ENCODE data around the gene PUM2. TPM values are rescaled to one million over a fixed set of nuclear protein-coding genes. Genes with fewer than 3 reads are reported as not detected.

PUM2 gene
- polyA plus RNA-seq, 1 of the 3 experiments (the other 2 are of a cell fraction), result 19.7 TPM

DNA sequence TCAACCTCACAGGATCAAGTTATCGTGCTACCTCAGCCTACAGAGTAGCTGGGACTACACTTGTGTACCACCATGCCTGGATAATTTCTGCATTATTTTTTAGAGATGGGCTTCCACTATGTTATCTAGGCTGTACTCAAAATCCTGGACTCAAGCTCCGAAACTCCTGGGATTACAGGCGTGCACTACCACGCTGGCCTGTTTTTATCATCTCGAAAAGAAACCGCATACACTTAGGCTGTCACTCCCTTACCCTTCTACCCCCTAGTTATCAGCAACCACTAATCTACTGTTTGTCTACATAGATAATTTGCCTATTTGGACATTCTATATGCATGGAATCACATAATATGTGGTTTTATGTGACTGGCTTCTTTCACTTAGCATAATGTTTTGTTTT lies 8.5 kb upstream of the PUM2 start:
- no peak overlapping the region for H3K9ac ChIP-seq
- H2AFZ ChIP-seq (ENCODE audit: low read depth), result no peak overlapping the region
- WGBS (ENCODE audit: low lambda C conversion rate), result 97% methylated on average over 6 of the region's 6 CpGs
- no peak for DNase-seq
- no peaks in the 10 kb centered on the region for H3K27me3 ChIP-seq (ENCODE audit: insufficient read depth)
- H3K79me2 ChIP-seq (ENCODE audit: insufficient read depth), result no peaks in the 10 kb centered on the region
- no peaks in the 10 kb centered on the region for H3K9me3 ChIP-seq
- no peak overlapping the region for H3K27ac ChIP-seq (ENCODE audit: low read depth in 2 of 2, low read length in 1 of 2)
- no peaks in the 10 kb centered on the region for H4K20me1 ChIP-seq (ENCODE audit: insufficient read depth)
- ChIA-PET CTCF (interaction anchor here (3.6 kb wide), 1 partner anchor 19 kb away, joined by 35 read pairs; no protein-coding TSS in a partner anchor), POLR2A (no interaction called here)
- H3K36me3 ChIP-seq (replicated peaks in 1 of 2; ENCODE audit: control insufficient read depth in 1 of 2, insufficient read depth in 2 of 2, low read length in 1 of 2), result no peaks in the 10 kb centered on the region
- no peaks in the 10 kb centered on the region for H3F3A ChIP-seq (replicated peaks; ENCODE audit: insufficient read depth)
- TF ChIP-seq SMC3 (IDR thresholded peaks at IDR 0.05; ENCODE audit: low read depth, low read length) (no peak), RFX5 (IDR thresholded peaks at IDR 0.05; ENCODE audit: low read length) (no peak), IRF3 (IDR thresholded peaks at IDR 0.05; ENCODE audit: low read depth, low read length) (no peak)
- TF ChIP-seq, protein P1, sequence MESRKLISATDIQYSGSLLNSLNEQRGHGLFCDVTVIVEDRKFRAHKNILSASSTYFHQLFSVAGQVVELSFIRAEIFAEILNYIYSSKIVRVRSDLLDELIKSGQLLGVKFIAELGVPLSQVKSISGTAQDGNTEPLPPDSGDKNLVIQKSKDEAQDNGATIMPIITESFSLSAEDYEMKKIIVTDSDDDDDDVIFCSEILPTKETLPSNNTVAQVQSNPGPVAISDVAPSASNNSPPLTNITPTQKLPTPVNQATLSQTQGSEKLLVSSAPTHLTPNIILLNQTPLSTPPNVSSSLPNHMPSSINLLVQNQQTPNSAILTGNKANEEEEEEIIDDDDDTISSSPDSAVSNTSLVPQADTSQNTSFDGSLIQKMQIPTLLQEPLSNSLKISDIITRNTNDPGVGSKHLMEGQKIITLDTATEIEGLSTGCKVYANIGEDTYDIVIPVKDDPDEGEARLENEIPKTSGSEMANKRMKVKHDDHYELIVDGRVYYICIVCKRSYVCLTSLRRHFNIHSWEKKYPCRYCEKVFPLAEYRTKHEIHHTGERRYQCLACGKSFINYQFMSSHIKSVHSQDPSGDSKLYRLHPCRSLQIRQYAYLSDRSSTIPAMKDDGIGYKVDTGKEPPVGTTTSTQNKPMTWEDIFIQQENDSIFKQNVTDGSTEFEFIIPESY (IDR thresholded peaks at IDR 0.05; ENCODE audit: borderline replicate concordance, low read depth), result no peak
- H3K4me2 ChIP-seq, result no peak overlapping the region
- H3K4me3 ChIP-seq (ENCODE audit: low read depth in 2 of 2, low read length in 1 of 2), result no peak overlapping the region
- H3K9me2 ChIP-seq, result no peaks in the 10 kb centered on the region
- no peaks in the 10 kb centered on the region for H3K4me1 ChIP-seq (ENCODE audit: control insufficient read depth in 1 of 2, insufficient read depth in 2 of 2, low read depth in 1 of 2, low read length in 1 of 2)

DNA sequence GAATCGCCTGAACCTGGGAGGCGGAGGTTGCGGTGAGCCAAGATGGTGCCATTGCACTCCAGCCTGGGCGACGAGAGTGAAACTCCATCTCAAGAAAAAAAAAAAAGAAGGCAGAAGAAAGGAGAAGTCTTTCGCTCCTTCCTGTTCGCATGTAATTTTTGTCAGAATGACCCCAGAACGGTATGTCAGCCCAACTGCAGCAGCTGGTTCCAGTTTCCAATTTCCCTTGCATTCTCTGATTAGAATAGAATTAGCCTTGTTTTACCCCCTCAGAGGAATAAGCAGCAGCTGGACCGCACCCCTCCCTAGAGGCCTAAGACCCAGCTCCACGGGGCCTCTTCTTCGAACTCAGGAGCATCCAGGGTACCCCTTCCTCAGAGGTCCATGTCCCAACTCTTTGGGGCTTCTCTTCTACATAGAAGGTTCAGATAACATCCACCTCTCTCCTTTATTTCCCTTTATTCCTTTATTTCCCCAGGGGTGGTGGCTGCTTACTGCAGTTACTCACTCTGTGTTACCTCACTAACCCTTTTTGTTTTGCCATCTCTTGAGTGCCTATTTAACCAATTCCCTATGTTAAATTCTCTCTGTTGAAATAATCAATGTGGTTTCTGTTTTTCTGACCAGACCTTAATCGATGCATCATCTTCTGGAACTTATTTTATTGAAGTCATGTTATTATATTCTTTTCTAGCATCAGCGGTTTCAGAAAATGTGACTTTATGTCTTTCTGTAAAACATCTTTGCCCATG lies 7.2 kb upstream of the PUM2 start:
- no peak overlapping the region for H2AFZ ChIP-seq (ENCODE audit: low read depth)
- WGBS (ENCODE audit: low lambda C conversion rate), result 91% methylated on average over 13 of the region's 13 CpGs
- no peak overlapping the region for H3K27ac ChIP-seq (ENCODE audit: low read depth in 2 of 2, low read length in 1 of 2)
- H3K36me3 ChIP-seq (replicated peaks in 1 of 2; ENCODE audit: control insufficient read depth in 1 of 2, insufficient read depth in 2 of 2, low read length in 1 of 2), result no peaks in the 10 kb centered on the region
- no peak overlapping the region for H3K9ac ChIP-seq
- TF ChIP-seq RFX5 (IDR thresholded peaks at IDR 0.05; ENCODE audit: low read length) (no peak), TCF12 (IDR thresholded peaks at IDR 0.05) (no peak), SIN3A (IDR thresholded peaks at IDR 0.05; ENCODE audit: borderline replicate concordance, low read depth, low read length) (no peak), REST (IDR thresholded peaks at IDR 0.05; ENCODE audit: low read depth, low read length) (no peak), SMC3 (IDR thresholded peaks at IDR 0.05; ENCODE audit: low read depth, low read length) (no peak), TEAD4 (IDR thresholded peaks at IDR 0.05; ENCODE audit: borderline replicate concordance, insufficient read depth) (no peak), MXI1 (IDR thresholded peaks at IDR 0.05; ENCODE audit: low read depth, low read length) (no peak), NFIC (IDR thresholded peaks at IDR 0.05; ENCODE audit: borderline replicate concordance) (no peak)
- TF ChIP-seq, protein P2, sequence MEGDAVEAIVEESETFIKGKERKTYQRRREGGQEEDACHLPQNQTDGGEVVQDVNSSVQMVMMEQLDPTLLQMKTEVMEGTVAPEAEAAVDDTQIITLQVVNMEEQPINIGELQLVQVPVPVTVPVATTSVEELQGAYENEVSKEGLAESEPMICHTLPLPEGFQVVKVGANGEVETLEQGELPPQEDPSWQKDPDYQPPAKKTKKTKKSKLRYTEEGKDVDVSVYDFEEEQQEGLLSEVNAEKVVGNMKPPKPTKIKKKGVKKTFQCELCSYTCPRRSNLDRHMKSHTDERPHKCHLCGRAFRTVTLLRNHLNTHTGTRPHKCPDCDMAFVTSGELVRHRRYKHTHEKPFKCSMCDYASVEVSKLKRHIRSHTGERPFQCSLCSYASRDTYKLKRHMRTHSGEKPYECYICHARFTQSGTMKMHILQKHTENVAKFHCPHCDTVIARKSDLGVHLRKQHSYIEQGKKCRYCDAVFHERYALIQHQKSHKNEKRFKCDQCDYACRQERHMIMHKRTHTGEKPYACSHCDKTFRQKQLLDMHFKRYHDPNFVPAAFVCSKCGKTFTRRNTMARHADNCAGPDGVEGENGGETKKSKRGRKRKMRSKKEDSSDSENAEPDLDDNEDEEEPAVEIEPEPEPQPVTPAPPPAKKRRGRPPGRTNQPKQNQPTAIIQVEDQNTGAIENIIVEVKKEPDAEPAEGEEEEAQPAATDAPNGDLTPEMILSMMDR (IDR thresholded peaks at IDR 0.05), result no peak
- TF ChIP-seq, protein P1 (IDR thresholded peaks at IDR 0.05; ENCODE audit: borderline replicate concordance, low read depth), result no peak
- TF ChIP-seq, protein P3, sequence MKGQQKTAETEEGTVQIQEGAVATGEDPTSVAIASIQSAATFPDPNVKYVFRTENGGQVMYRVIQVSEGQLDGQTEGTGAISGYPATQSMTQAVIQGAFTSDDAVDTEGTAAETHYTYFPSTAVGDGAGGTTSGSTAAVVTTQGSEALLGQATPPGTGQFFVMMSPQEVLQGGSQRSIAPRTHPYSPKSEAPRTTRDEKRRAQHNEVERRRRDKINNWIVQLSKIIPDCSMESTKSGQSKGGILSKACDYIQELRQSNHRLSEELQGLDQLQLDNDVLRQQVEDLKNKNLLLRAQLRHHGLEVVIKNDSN (IDR thresholded peaks at IDR 0.05; ENCODE audit: borderline replicate concordance, low read depth), result no peak
- peaks cover 5% of the 10 kb centered on the region for H3F3A ChIP-seq (replicated peaks; ENCODE audit: insufficient read depth)
- H4K20me1 ChIP-seq (ENCODE audit: insufficient read depth), result no peaks in the 10 kb centered on the region
- H3K4me3 ChIP-seq (ENCODE audit: low read depth in 2 of 2, low read length in 1 of 2), result no peak overlapping the region
- ChIA-PET CTCF (interaction anchor here (7.3 kb wide), 1 partner anchor 20 kb away, joined by 67 read pairs; no protein-coding TSS in a partner anchor), POLR2A (interaction anchor here (0.7 kb wide), 1 partner anchor 86 kb away, joined by 3 read pairs; no protein-coding TSS in a partner anchor)
- no peaks in the 10 kb centered on the region for H3K9me2 ChIP-seq
- no peaks in the 10 kb centered on the region for H3K27me3 ChIP-seq (ENCODE audit: insufficient read depth)
- H3K4me1 ChIP-seq (ENCODE audit: control insufficient read depth in 1 of 2, insufficient read depth in 2 of 2, low read depth in 1 of 2, low read length in 1 of 2), result peaks cover 0 to 9% of the 10 kb centered on the region in 2 experiments; a peak in 1 of 4 replicates
- no peak overlapping the region for H3K4me2 ChIP-seq
- no peak for DNase-seq
- no peaks in the 10 kb centered on the region for H3K9me3 ChIP-seq
- no peaks in the 10 kb centered on the region for H3K79me2 ChIP-seq (ENCODE audit: insufficient read depth)

Measured in SK-N-SH (cell line).